H9 (cell line): ENCODE results near the gene SLC35E4. TPM values are rescaled to one million over a fixed set of nuclear protein-coding genes. Genes with fewer than 3 reads are reported as not detected.

Experiments
- DNase-seq: peaks from one replicate; pipeline ENCODE4 v3.0.0-alpha.2; 2017
- H2AFZ ChIP-seq: one replicate; pipeline ENCODE4 v1.6.1; 2013; ENCODE audit warnings: mild to moderate bottlenecking, low read length, control low read depth, moderate library complexity
- H2AK5ac ChIP-seq: 2 replicates; pipeline ENCODE4 v1.6.1; 2013; ENCODE audit warnings: low read length, control low read depth, mixed read lengths; ENCODE audit not compliant: insufficient read length
- H2BK120ac ChIP-seq: one replicate; pipeline ENCODE4 v1.6.1; 2013; ENCODE audit warnings: low read depth, mild to moderate bottlenecking, low read length, control low read depth, inconsistent platforms; ENCODE audit not compliant: poor library complexity, severe bottlenecking
- H2BK12ac ChIP-seq: 2 replicates; pipeline ENCODE4 v1.6.1; 2013; ENCODE audit warnings: low read length, control low read depth, mixed read lengths, low read depth; ENCODE audit not compliant: insufficient read length
- H2BK15ac ChIP-seq: 2 replicates; pipeline ENCODE4 v1.6.1; 2013; ENCODE audit warnings: low read depth, low read length, control low read depth
- H2BK20ac ChIP-seq: one replicate; pipeline ENCODE4 v1.6.1; 2013; ENCODE audit warnings: low read depth, mild to moderate bottlenecking, low read length, control low read depth, inconsistent platforms; ENCODE audit not compliant: poor library complexity, severe bottlenecking
- H2BK5ac ChIP-seq: 2 replicates; pipeline ENCODE4 v1.6.1; 2013; ENCODE audit warnings: low read length, control low read depth, mixed read lengths; ENCODE audit not compliant: insufficient read length
- H3K14ac ChIP-seq: 2 replicates; pipeline ENCODE4 v1.6.1; 2013; ENCODE audit warnings: low read length, control low read depth; ENCODE audit not compliant: insufficient read depth
- H3K18ac ChIP-seq: 2 replicates; pipeline ENCODE4 v1.6.1; 2013; ENCODE audit warnings: low read depth, mild to moderate bottlenecking, mixed read lengths, low read length, control low read depth; ENCODE audit not compliant: insufficient read length
- H3K23ac ChIP-seq: 2 replicates; pipeline ENCODE4 v1.6.1; 2013; ENCODE audit warnings: low read length, control low read depth, mixed read lengths, low read depth; ENCODE audit not compliant: insufficient read length
- H3K23me2 ChIP-seq: 2 replicates; pipeline ENCODE4 v1.6.1; 2013; ENCODE audit warnings: low read depth, mild to moderate bottlenecking, mixed read lengths, low read length, control low read depth; ENCODE audit not compliant: insufficient read length, poor library complexity, severe bottlenecking
- H3K27ac ChIP-seq: 2 replicates; pipeline ENCODE4 v1.5.1; 2013; ENCODE audit warnings: low read length, control low read depth, mixed read lengths, low read depth; ENCODE audit not compliant: insufficient read length
- H3K27me3 ChIP-seq: 2 replicates; pipeline ENCODE4 v1.6.1; 2013; ENCODE audit warnings: low read length, control low read depth, inconsistent platforms; ENCODE audit not compliant: insufficient read depth
- H3K4ac ChIP-seq: 2 replicates; pipeline ENCODE4 v1.6.1; 2013; ENCODE audit warnings: low read depth, mild to moderate bottlenecking, control low read depth, inconsistent platforms, low read length, moderate library complexity
- H3K4me1 ChIP-seq: 2 replicates; pipeline ENCODE4 v1.6.1; 2013; ENCODE audit warnings: low read length, control low read depth, inconsistent platforms; ENCODE audit not compliant: insufficient read depth
- H3K4me2 ChIP-seq: 2 replicates; pipeline ENCODE4 v1.6.1; 2013; ENCODE audit warnings: low read length, control low read depth, mixed read lengths; ENCODE audit not compliant: insufficient read length, insufficient read depth
- H3K56ac ChIP-seq: 2 replicates; pipeline ENCODE4 v1.6.1; 2013; ENCODE audit warnings: low read depth, mild to moderate bottlenecking, mixed read lengths, low read length, control low read depth; ENCODE audit not compliant: insufficient read length
- H3K79me1 ChIP-seq: 2 replicates; pipeline ENCODE4 v1.6.1; 2013; ENCODE audit warnings: low read depth, mild to moderate bottlenecking, moderate library complexity, low read length, control low read depth, inconsistent platforms; ENCODE audit not compliant: insufficient read depth, poor library complexity, severe bottlenecking
- H3K79me2 ChIP-seq: 2 replicates; pipeline ENCODE4 v1.6.1; 2013; ENCODE audit warnings: low read length, control low read depth, inconsistent platforms; ENCODE audit not compliant: insufficient read depth
- H3K9ac ChIP-seq: 2 replicates; pipeline ENCODE4 v1.6.1; 2013; ENCODE audit warnings: low read length, control low read depth, mixed read lengths; ENCODE audit not compliant: insufficient read length; ENCODE audit errors: extremely low read depth
- H3K9me3 ChIP-seq: one replicate; pipeline ENCODE4 v1.6.1; 2013; ENCODE audit warnings: low read depth, low read length, inconsistent platforms; ENCODE audit not compliant: control insufficient read depth
- H3T11ph ChIP-seq: one replicate; pipeline ENCODE4 v1.6.1; 2013; ENCODE audit warnings: mild to moderate bottlenecking, low read length, control low read depth, inconsistent platforms
- H4K20me1 ChIP-seq: one replicate; pipeline ENCODE4 v1.6.1; 2013; ENCODE audit not compliant: control insufficient read depth, insufficient read length, insufficient read depth
- H4K5ac ChIP-seq: 2 replicates; pipeline ENCODE4 v1.6.1; 2013; ENCODE audit warnings: low read depth, mild to moderate bottlenecking, mixed read lengths, low read length, control low read depth; ENCODE audit not compliant: insufficient read length
- H4K8ac ChIP-seq: replicated peaks from 2 replicates; pipeline ENCODE4 v1.6.1; 2013; ENCODE audit warnings: low read length, control low read depth, mixed read lengths, low read depth; ENCODE audit not compliant: insufficient read length
- H4K91ac ChIP-seq: 2 replicates; pipeline ENCODE4 v1.6.1; 2013; ENCODE audit warnings: low read depth, mild to moderate bottlenecking, moderate library complexity, mixed read lengths, low read length, control low read depth; ENCODE audit not compliant: insufficient read length
- H3K27ac Mint-ChIP-seq, 3 experiments: 2 replicates in 2 of 3; 3 replicates in 1 of 3; pipeline ENCODE4 v1.8.0; 2020 to 2021; ENCODE audit warnings: mixed read lengths in 3 of 3, mild to moderate bottlenecking in 1 of 3, moderate library complexity in 1 of 3
- H3K27me3 Mint-ChIP-seq: 2 replicates; pipeline ENCODE4 v1.8.0; 2021; ENCODE audit warnings: low read depth, mild to moderate bottlenecking, moderate library complexity, mixed read lengths
- H3K36me3 Mint-ChIP-seq, 3 experiments: 2 replicates in 2 of 3; 3 replicates in 1 of 3; pipeline ENCODE4 v1.8.0; 2020 to 2021; ENCODE audit warnings: low read depth in 3 of 3, mixed read lengths in 3 of 3; ENCODE audit not compliant: insufficient read depth in 1 of 3
- H3K4me1 Mint-ChIP-seq, 2 experiments: 2 replicates each; pipeline ENCODE4 v1.8.0; 2020; ENCODE audit warnings: mixed read lengths in 2 of 2
- H3K4me3 Mint-ChIP-seq, 2 experiments: 2 replicates in 1 of 2; 3 replicates in 1 of 2; pipeline ENCODE4 v1.8.0; 2020 to 2021; ENCODE audit warnings: mild to moderate bottlenecking in 2 of 2, mixed read lengths in 2 of 2, moderate library complexity in 1 of 2
- H3K9me3 Mint-ChIP-seq, 2 experiments: 2 replicates in 1 of 2; 3 replicates in 1 of 2; pipeline ENCODE4 v1.8.0; 2020; ENCODE audit warnings: mild to moderate bottlenecking in 2 of 2, mixed read lengths in 2 of 2, moderate library complexity in 1 of 2
- CTCF ChIP-seq: fragments of 200-600 bp; sonication (generic); conservative IDR thresholded peaks from 3 replicates; pipeline ENCODE4 v1.8.0; 2021; ENCODE audit warnings: antibody characterized with exemption, mild to moderate bottlenecking
- WGBS: extraction: QIAGEN DNeasy Blood & Tissue Kit; methylation state at CpG from one replicate; pipeline ENCODE4 v1.1.7; 2013; ENCODE audit warnings: missing lambda C conversion rate, low lambda C conversion rate, mixed read lengths; ENCODE audit not compliant: insufficient read length; ENCODE audit errors: extremely low coverage; 5-methylcytosine and 5-hydroxymethylcytosine counted together
- total RNA-seq: library from RNA; stranded (reverse); gene quantifications from 2 replicates; pipeline ENCODE4 v1.2.1, GENCODE V29; 2021

Gene SLC35E4
- total RNA-seq, 1 experiment from 2014 or later: 3.7 TPM

- no peaks in the 10 kb centered on the region for H3K9me3 Mint-ChIP-seq
- H3K23me2 ChIP-seq: peaks cover 4% of the 10 kb centered on the region
- no CpG with 5 or more reads among the region's 4 CpGs for WGBS
- H3T11ph ChIP-seq: no peak overlapping the region
- no peaks in the 10 kb centered on the region for H4K20me1 ChIP-seq
- no peak overlapping the region for H3K23ac ChIP-seq
- no peaks in the 10 kb centered on the region for H3K9me3 ChIP-seq
- H3K27me3 Mint-ChIP-seq: peaks cover 38% of the 10 kb centered on the region
- no peak overlapping the region for H2BK20ac ChIP-seq
- H4K91ac ChIP-seq: no peak overlapping the region
- H2BK15ac ChIP-seq: no peak overlapping the region
- peaks cover 6% of the 10 kb centered on the region; the same call in 1 of the 2 replicates for H3K27me3 ChIP-seq
- H2AFZ ChIP-seq: no peak overlapping the region
- H3K79me1 ChIP-seq: no peaks in the 10 kb centered on the region
- no peak overlapping the region for H4K8ac ChIP-seq
- H2BK5ac ChIP-seq: no peak overlapping the region
- no peaks in the 10 kb centered on the region for H3K79me2 ChIP-seq
- no peak overlapping the region for H3K18ac ChIP-seq
- DNase-seq: no peak
- no peak overlapping the region for H2AK5ac ChIP-seq
- H2BK120ac ChIP-seq: no peak overlapping the region
- H3K4ac ChIP-seq: no peak overlapping the region
- no peak overlapping the region for H2BK12ac ChIP-seq
- no peak overlapping the region for H3K4me3 Mint-ChIP-seq
- H3K4me2 ChIP-seq: no peak overlapping the region
- peaks cover 8 to 9% of the 10 kb centered on the region in 2 experiments for H3K4me1 Mint-ChIP-seq
- H4K5ac ChIP-seq: no peak overlapping the region
- H3K36me3 Mint-ChIP-seq: no peaks in the 10 kb centered on the region; a peak in 1 of 7 replicates
- H3K9ac ChIP-seq: no peak overlapping the region
- H3K4me1 ChIP-seq: no peaks in the 10 kb centered on the region
- TF ChIP-seq CTCF: no peak
- H3K27ac ChIP-seq: no peak overlapping the region
- H3K56ac ChIP-seq: no peak overlapping the region
- no peak overlapping the region for H3K27ac Mint-ChIP-seq
- H3K14ac ChIP-seq: no peak overlapping the region
These were observed 37.6 kb downstream of the SLC35E4 start for GRCh38 chr22:30673136-30673535.
